ENCODE results near the gene LSM4.
A peak's percentile ranks its signal among the peaks of the same experiment; 100 is the strongest.
"Not testable (repeated sequence)": the region's sequence is repeated elsewhere in the genome, so short reads cannot be mapped to it uniquely, and the experiment has no call there.

The LSM4 gene

GRCh38 chr19:18328340-18329034, 5.6 kb upstream of the LSM4 start:
- peak; percentile 97 for TF ChIP-seq CTCF (IDR thresholded peaks at IDR 0.05; ENCODE audit: low read depth, low read length)
- DNase-seq, result peak; percentile 91
- Histone ChIP-seq H3K4me3 (ENCODE audit: low read depth, low read length) (peak overlapping the region; percentile 46), H3K27me3 (no peaks in the 10 kb centered on the region), H3K36me3 (no peaks in the 10 kb centered on the region), H3K9me3 (no peaks in the 10 kb centered on the region), H3K4me1 (peaks cover 2% of the 10 kb centered on the region)

- no peak overlapping the region for H3K4me3 ChIP-seq (ENCODE audit: low read depth, low read length)
- H3K4me1 ChIP-seq, result peaks cover 7% of the 10 kb centered on the region
These were observed 3.9 kb upstream of the LSM4 start for GRCh38 chr19:18326772-18327171.

GRCh38 chr19:18324373-18324731, 1.5 kb upstream of the LSM4 start:
- DNase-seq; H3K27me3 ChIP-seq; H3K4me3 ChIP-seq (ENCODE audit: low read depth, low read length); H3K9me3 ChIP-seq; H3K36me3 ChIP-seq: not testable (repeated sequence)
- peaks cover 14% of the 10 kb centered on the region for H3K4me1 ChIP-seq

More at GRCh38 chr19:18326772-18327171, 3.9 kb upstream of the LSM4 start:
- DNase-seq, result no peak
- TF ChIP-seq CTCF (IDR thresholded peaks at IDR 0.05; ENCODE audit: low read depth, low read length), result no peak
- Histone ChIP-seq H3K9me3 (no peaks in the 10 kb centered on the region; the same call in 1 of the 2 replicates), H3K27me3 (no peaks in the 10 kb centered on the region), H3K36me3 (no peaks in the 10 kb centered on the region)

- Histone ChIP-seq H3K27me3 (no peaks in the 10 kb centered on the region), H3K4me3 (ENCODE audit: low read depth, low read length) (peak overlapping the region; percentile 75), H3K9me3 (no peaks in the 10 kb centered on the region; the same call in 1 of the 2 replicates), H3K4me1 (peaks cover 28% of the 10 kb centered on the region), H3K36me3 (peaks cover 4% of the 10 kb centered on the region; the same call in 1 of the 2 replicates)
- peak; percentile 74 for DNase-seq
- TF ChIP-seq CTCF (IDR thresholded peaks at IDR 0.05; ENCODE audit: low read depth, low read length), result peak; percentile 52
These were observed 538 bp downstream of the LSM4 start for GRCh38 chr19:18322318-18322758.

- Histone ChIP-seq H3K36me3 (peaks cover 4% of the 10 kb centered on the region; the same call in 1 of the 2 replicates), H3K27me3 (no peaks in the 10 kb centered on the region), H3K4me1 (peaks cover 28% of the 10 kb centered on the region), H3K4me3 (ENCODE audit: low read depth, low read length) (peak overlapping the region; percentile 75), H3K9me3 (no peaks in the 10 kb centered on the region; the same call in 1 of the 2 replicates)
- TF ChIP-seq CTCF (IDR thresholded peaks at IDR 0.05; ENCODE audit: low read depth, low read length), result no peak
- DNase-seq, result no peak
These were observed 1.2 kb downstream of the LSM4 start for GRCh38 chr19:18321734-18322102.

GRCh38 chr19:18320865-18321733, 1.8 kb downstream of the LSM4 start:
- no peaks in the 10 kb centered on the region; the same call in 1 of the 2 replicates for H3K9me3 ChIP-seq
- no peak for DNase-seq
- peak overlapping the region; percentile 75 for H3K4me3 ChIP-seq (ENCODE audit: low read depth, low read length)
- no peak for TF ChIP-seq CTCF (IDR thresholded peaks at IDR 0.05; ENCODE audit: low read depth, low read length)
- no peaks in the 10 kb centered on the region for H3K27me3 ChIP-seq
- H3K36me3 ChIP-seq, result peaks cover 4% of the 10 kb centered on the region; the same call in 1 of the 2 replicates
- H3K4me1 ChIP-seq, result peaks cover 28% of the 10 kb centered on the region

Measured in BE2C (cell line).